CD14-positive monocyte (primary cell): Measurements from ENCODE around the gene TINAGL1. TPM values are rescaled to one million over a fixed set of nuclear protein-coding genes. Genes with fewer than 3 reads are reported as not detected.

Experiments
- DNase-seq, 3 donors: peaks; one replicate each; pipeline ENCODE4 v3.0.0-alpha.2; 2011 to 2022
- H2AFZ ChIP-seq: 2 replicates; pipeline ENCODE4 v1.6.0; 2012; ENCODE audit warnings: mild to moderate bottlenecking, low read depth, low read length, inconsistent platforms; ENCODE audit not compliant: insufficient read depth, poor library complexity, severe bottlenecking
- H3K27ac ChIP-seq, 2 donors: 1 replicate in 1 of 2; 2 replicates in 1 of 2; pipeline ENCODE4 v1.5.1; 2012 to 2013; ENCODE audit warnings: low read length in 2 of 2, control low read depth in 1 of 2, inconsistent platforms in 1 of 2, low read depth in 1 of 2, mild to moderate bottlenecking in 1 of 2
- H3K27me3 ChIP-seq, 2 donors: one replicate each; pipeline versions ENCODE4 v1.6.0 to v1.6.1; 2011 to 2013; ENCODE audit warnings: low read length in 2 of 2; ENCODE audit not compliant: control insufficient read depth in 2 of 2, insufficient read depth in 2 of 2
- H3K36me3 ChIP-seq, 2 donors: replicated peaks in 1 of 2; 1 replicate in 1 of 2; 2 replicates in 1 of 2; pipeline versions ENCODE4 v1.5.1 to v1.6.1; 2012 to 2013; ENCODE audit warnings: low read length in 2 of 2, control low read depth in 1 of 2, inconsistent platforms in 1 of 2, mild to moderate bottlenecking in 1 of 2; ENCODE audit not compliant: insufficient read depth in 2 of 2, control insufficient read depth in 1 of 2
- H3K4me1 ChIP-seq, 2 donors: 1 replicate in 1 of 2; 2 replicates in 1 of 2; pipeline versions ENCODE4 v1.5.1 to v1.6.1; 2012 to 2013; ENCODE audit warnings: low read length in 2 of 2, control low read depth in 1 of 2, inconsistent platforms in 1 of 2, mild to moderate bottlenecking in 1 of 2, moderate library complexity in 1 of 2; ENCODE audit not compliant: insufficient read depth in 2 of 2, control insufficient read depth in 1 of 2
- H3K4me2 ChIP-seq: replicated peaks from 2 replicates; pipeline ENCODE3; 2012; ENCODE audit warnings: low read length, moderate library complexity, mild to moderate bottlenecking; ENCODE audit not compliant: poor library complexity, severe bottlenecking; ENCODE audit errors: extremely low read depth
- H3K4me3 ChIP-seq, 3 experiments: fragments of 200-600 bp in 1 of 3; sonication (generic) in 1 of 3; replicated peaks in 1 of 3; 1 replicate in 2 of 3; 2 replicates in 1 of 3; pipeline ENCODE4 v1.5.1; 2011 to 2013; ENCODE audit warnings: low read length in 3 of 3, mild to moderate bottlenecking in 3 of 3, control low read depth in 2 of 3, low read depth in 2 of 3, inconsistent platforms in 1 of 3, moderate library complexity in 1 of 3
- H3K79me2 ChIP-seq: 2 replicates; pipeline ENCODE4 v1.6.0; 2012; ENCODE audit warnings: mild to moderate bottlenecking, control low read depth, inconsistent platforms, low read length, moderate library complexity; ENCODE audit not compliant: insufficient read depth
- H3K9ac ChIP-seq: 2 replicates; pipeline ENCODE4 v1.6.0; 2017; ENCODE audit warnings: low read length, mild to moderate bottlenecking; ENCODE audit not compliant: insufficient read depth, poor library complexity, severe bottlenecking
- H3K9me3 ChIP-seq, 2 donors: replicated peaks in 1 of 2; 1 replicate in 1 of 2; 2 replicates in 1 of 2; pipeline versions ENCODE4 v1.5.1 to v1.6.1; 2012 to 2013; ENCODE audit warnings: low read length in 2 of 2, control low read depth in 1 of 2; ENCODE audit not compliant: control insufficient read depth in 1 of 2, insufficient read depth in 1 of 2
- H4K20me1 ChIP-seq: 2 replicates; pipeline ENCODE4 v1.6.0; 2012; ENCODE audit warnings: mild to moderate bottlenecking, low read length, control low read depth, moderate library complexity; ENCODE audit not compliant: insufficient read depth
- H3K27ac Mint-ChIP-seq, 7 donors: one replicate each; pipeline ENCODE4 v1.8.0; 2020; ENCODE audit warnings: mild to moderate bottlenecking in 7 of 7, mixed read lengths in 7 of 7, moderate library complexity in 6 of 7, inconsistent platforms in 2 of 7
- H3K27me3 Mint-ChIP-seq, 3 donors: one replicate each; pipeline ENCODE4 v1.8.0; 2021 to 2022; ENCODE audit warnings: low read depth in 3 of 3, mild to moderate bottlenecking in 3 of 3, mixed read lengths in 3 of 3, moderate library complexity in 3 of 3, inconsistent platforms in 1 of 3
- H3K36me3 Mint-ChIP-seq, 2 donors: one replicate each; pipeline ENCODE4 v1.8.0; 2020; ENCODE audit warnings: mixed read lengths in 2 of 2, inconsistent platforms in 1 of 2, mild to moderate bottlenecking in 1 of 2
- H3K4me1 Mint-ChIP-seq: one replicate; pipeline ENCODE4 v1.8.0; 2020; ENCODE audit warnings: mild to moderate bottlenecking, mixed read lengths
- H3K4me3 Mint-ChIP-seq, 2 donors: one replicate each; pipeline ENCODE4 v1.8.0; 2020; ENCODE audit warnings: mild to moderate bottlenecking in 2 of 2, mixed read lengths in 2 of 2, moderate library complexity in 1 of 2
- H3K9me3 Mint-ChIP-seq, 7 donors: one replicate each; pipeline ENCODE4 v1.8.0; 2020 to 2022; ENCODE audit warnings: mixed read lengths in 7 of 7, mild to moderate bottlenecking in 6 of 7, moderate library complexity in 6 of 7, inconsistent platforms in 2 of 7
- CTCF ChIP-seq: fragments of 200-600 bp; IDR thresholded peaks from one replicate; pipeline ENCODE4 v1.8.0; 2022; ENCODE audit warnings: antibody characterized with exemption, mild to moderate bottlenecking
- WGBS: methylation state at CpG from one replicate; pipeline ENCODE4 v1.1.5; 2013; ENCODE audit warnings: missing lambda C conversion rate; ENCODE audit not compliant: insufficient coverage; 5-methylcytosine and 5-hydroxymethylcytosine counted together
- intact Hi-C, 2 donors: fragments of 100-400 bp; cut with micrococcal nuclease; formaldehyde crosslinking; loops; one replicate each; pipeline versions ENCODE4 v1.15.0 to v1.15.1; 2023
- polyA plus RNA-seq, 3 donors: library from polyadenylated mRNA; depleted of rRNA in 1 of 3; unstranded in 2 of 3; stranded (reverse) in 1 of 3; fragments of 300-500 nt in 2 of 3; fragments of >200 nt in 1 of 3; fragmentation: Illumina TruSeq in 2 of 3; gene quantifications; 1 replicate in 2 of 3; 2 replicates in 1 of 3; pipeline ENCODE4 v1.2.3, GENCODE V29; 2012 to 2021

TINAGL1 gene
- polyA plus RNA-seq, 3 donors: 0.07 TPM; not detected in 2

GRCh38 chr1:31587720-31588423 is 11.6 kb downstream of the TINAGL1 start:
- no peaks in the 10 kb centered on the region for H3K79me2 ChIP-seq
- H3K36me3 ChIP-seq: no peaks in the 10 kb centered on the region
- no peaks in the 10 kb centered on the region for H3K9me3 ChIP-seq
- intact Hi-C loops: no loop called here
- H3K9ac ChIP-seq: no peak overlapping the region
- H3K4me1 Mint-ChIP-seq: peaks cover 10% of the 10 kb centered on the region
- H3K4me3 Mint-ChIP-seq: peak overlapping the region in 1 of 2 donors; percentile 55
- no peak overlapping the region for H3K27ac ChIP-seq
- WGBS: 67% methylated on average over 14 of the region's 14 CpGs
- peaks cover 0 to 9% of the 10 kb centered on the region in 2 donors for H3K4me1 ChIP-seq
- no peaks in the 10 kb centered on the region for H3K36me3 Mint-ChIP-seq
- H3K4me2 ChIP-seq: no peak overlapping the region
- H3K27me3 ChIP-seq: peaks cover 0 to 18% of the 10 kb centered on the region in 2 donors
- H3K9me3 Mint-ChIP-seq: peaks cover 0 to 4% (median 0%) of the 10 kb centered on the region in 7 donors
- H4K20me1 ChIP-seq: no peaks in the 10 kb centered on the region
- TF ChIP-seq CTCF: peak; percentile 78
- peak; percentile 43 to 68 (median 65) for DNase-seq
- no peak overlapping the region for H2AFZ ChIP-seq
- H3K27ac Mint-ChIP-seq: peak overlapping the region in 1 of 7 donors; percentile 68
- H3K27me3 Mint-ChIP-seq: peaks cover 15 to 42% (median 29%) of the 10 kb centered on the region in 3 donors
- H3K4me3 ChIP-seq: no peak overlapping the region

GRCh38 chr1:31588751-31589515 is 12.6 kb downstream of the TINAGL1 start:
- Mint-ChIP-seq H3K4me1 (peaks cover 12% of the 10 kb centered on the region), H3K36me3 (no peaks in the 10 kb centered on the region), H3K27ac (peak overlapping the region in 1 of 7 donors; percentile 19), H3K27me3 (peaks cover 15 to 45% (median 31%) of the 10 kb centered on the region in 3 donors), H3K9me3 (peaks cover 0 to 4% (median 0%) of the 10 kb centered on the region in 7 donors), H3K4me3 (peak overlapping the region in 1 of 2 donors; percentile 75)
- H3K79me2 ChIP-seq: no peaks in the 10 kb centered on the region
- H3K9me3 ChIP-seq: no peaks in the 10 kb centered on the region
- H4K20me1 ChIP-seq: no peaks in the 10 kb centered on the region
- H3K36me3 ChIP-seq: no peaks in the 10 kb centered on the region
- no peak for TF ChIP-seq CTCF
- peaks cover 0 to 9% of the 10 kb centered on the region in 2 donors for H3K4me1 ChIP-seq
- peaks cover 0 to 18% of the 10 kb centered on the region in 2 donors for H3K27me3 ChIP-seq
- H3K4me3 ChIP-seq: no peak overlapping the region
- no peak overlapping the region for H3K27ac ChIP-seq
- H3K9ac ChIP-seq: peak overlapping the region; percentile 1
- H2AFZ ChIP-seq: peak overlapping the region; percentile 56
- intact Hi-C loops: no loop called here
- WGBS: 38% methylated on average over 58 of the region's 62 CpGs
- peak overlapping the region; percentile 31 for H3K4me2 ChIP-seq
- DNase-seq: no peak
